ENCODE data around the gene CGNL1.

DNA sequence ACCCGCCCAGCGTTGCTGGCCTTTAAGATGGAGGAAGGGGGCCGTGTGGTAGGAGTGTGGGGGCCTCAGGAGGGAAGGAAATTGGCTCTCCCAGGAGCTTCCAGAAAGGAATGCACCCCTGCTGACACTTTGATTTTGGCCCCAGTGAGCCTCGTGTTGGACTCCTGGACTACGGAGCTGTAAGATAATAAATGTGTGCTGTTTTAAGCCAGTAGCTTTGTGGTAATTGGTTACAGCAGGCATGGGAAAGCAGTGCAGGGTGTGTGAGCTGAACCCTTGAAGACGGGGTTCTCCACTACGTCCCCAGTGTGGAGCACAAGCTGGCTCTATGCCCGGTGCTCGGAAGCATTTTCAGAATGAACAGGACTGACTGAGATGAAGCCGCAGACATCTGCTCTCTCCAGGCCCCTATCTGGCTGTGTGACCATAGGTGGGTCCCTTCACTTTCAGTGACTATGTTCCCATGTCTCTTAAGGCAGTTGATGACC lies 22.9 kb upstream of the CGNL1 start:
- TF ChIP-seq, protein P1, sequence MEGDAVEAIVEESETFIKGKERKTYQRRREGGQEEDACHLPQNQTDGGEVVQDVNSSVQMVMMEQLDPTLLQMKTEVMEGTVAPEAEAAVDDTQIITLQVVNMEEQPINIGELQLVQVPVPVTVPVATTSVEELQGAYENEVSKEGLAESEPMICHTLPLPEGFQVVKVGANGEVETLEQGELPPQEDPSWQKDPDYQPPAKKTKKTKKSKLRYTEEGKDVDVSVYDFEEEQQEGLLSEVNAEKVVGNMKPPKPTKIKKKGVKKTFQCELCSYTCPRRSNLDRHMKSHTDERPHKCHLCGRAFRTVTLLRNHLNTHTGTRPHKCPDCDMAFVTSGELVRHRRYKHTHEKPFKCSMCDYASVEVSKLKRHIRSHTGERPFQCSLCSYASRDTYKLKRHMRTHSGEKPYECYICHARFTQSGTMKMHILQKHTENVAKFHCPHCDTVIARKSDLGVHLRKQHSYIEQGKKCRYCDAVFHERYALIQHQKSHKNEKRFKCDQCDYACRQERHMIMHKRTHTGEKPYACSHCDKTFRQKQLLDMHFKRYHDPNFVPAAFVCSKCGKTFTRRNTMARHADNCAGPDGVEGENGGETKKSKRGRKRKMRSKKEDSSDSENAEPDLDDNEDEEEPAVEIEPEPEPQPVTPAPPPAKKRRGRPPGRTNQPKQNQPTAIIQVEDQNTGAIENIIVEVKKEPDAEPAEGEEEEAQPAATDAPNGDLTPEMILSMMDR (IDR thresholded peaks at IDR 0.05; ENCODE audit: poor library complexity): no peak
- TF ChIP-seq EZH2 (IDR thresholded peaks at IDR 0.05; ENCODE audit: borderline replicate concordance): no peak

Measured in hepatocyte (in vitro differentiated cells).